ENCODE results near the gene POTEJ. TPM values are rescaled to one million over a fixed set of nuclear protein-coding genes. Genes with fewer than 3 reads are reported as not detected.
"Not testable (repeated sequence)": the region's sequence is repeated elsewhere in the genome, so short reads cannot be mapped to it uniquely, and the experiment has no call there.

Gene POTEJ
- total RNA-seq, 1 experiment from 2014 or later, result not detected

GRCh38 chr2:130599926-130600325 lies 11.3 kb upstream of the POTEJ start:
- not testable (repeated sequence) for H3K23me2 ChIP-seq (ENCODE audit: insufficient read length, low read depth, low read length, poor library complexity, severe bottlenecking); DNase-seq; H3K56ac ChIP-seq (ENCODE audit: insufficient read length, low read depth, low read length); H3K4ac ChIP-seq (ENCODE audit: low read depth, low read length); H3K4me2 ChIP-seq (ENCODE audit: insufficient read depth, insufficient read length, low read length); H2BK120ac ChIP-seq (ENCODE audit: low read depth, low read length, poor library complexity, severe bottlenecking); H3K79me2 ChIP-seq (ENCODE audit: insufficient read depth, low read length); H3K27me3 ChIP-seq (ENCODE audit: insufficient read depth, low read length); H3K23ac ChIP-seq (ENCODE audit: insufficient read length, low read depth, low read length); H2BK5ac ChIP-seq (ENCODE audit: insufficient read length, low read length); H3K79me1 ChIP-seq (ENCODE audit: insufficient read depth, low read depth, low read length, poor library complexity, severe bottlenecking); H3K27ac ChIP-seq (ENCODE audit: insufficient read length, low read depth, low read length); H3K27me3 Mint-ChIP-seq (ENCODE audit: low read depth); H3T11ph ChIP-seq (ENCODE audit: low read length); H2BK12ac ChIP-seq (ENCODE audit: insufficient read length, low read depth, low read length); H2AK5ac ChIP-seq (ENCODE audit: insufficient read length, low read length); H4K5ac ChIP-seq (ENCODE audit: insufficient read length, low read depth, low read length); H3K14ac ChIP-seq (ENCODE audit: insufficient read depth, low read length); H3K9me3 Mint-ChIP-seq; H4K8ac ChIP-seq (replicated peaks; ENCODE audit: insufficient read length, low read depth, low read length); H2BK20ac ChIP-seq (ENCODE audit: low read depth, low read length, poor library complexity, severe bottlenecking); H2BK15ac ChIP-seq (ENCODE audit: low read depth, low read length); H3K4me1 Mint-ChIP-seq; H3K9ac ChIP-seq (ENCODE audit: extremely low read depth, insufficient read length, low read length); H4K91ac ChIP-seq (ENCODE audit: insufficient read length, low read depth, low read length); H2AFZ ChIP-seq (ENCODE audit: low read length); H3K9me3 ChIP-seq (ENCODE audit: control insufficient read depth, low read depth, low read length); H4K20me1 ChIP-seq (ENCODE audit: control insufficient read depth, insufficient read depth, insufficient read length); H3K18ac ChIP-seq (ENCODE audit: insufficient read length, low read depth, low read length); H3K4me1 ChIP-seq (ENCODE audit: insufficient read depth, low read length); H3K36me3 Mint-ChIP-seq (ENCODE audit: insufficient read depth in 1 of 3, low read depth in 3 of 3); H3K4me3 Mint-ChIP-seq; H3K27ac Mint-ChIP-seq
- no CpG with 5 or more reads among the region's 9 CpGs for WGBS (ENCODE audit: extremely low coverage, insufficient read length, low lambda C conversion rate)

GRCh38 chr2:130601648-130602302 lies 9.5 kb upstream of the POTEJ start:
- H3K4ac ChIP-seq (ENCODE audit: low read depth, low read length); H3K4me2 ChIP-seq (ENCODE audit: insufficient read depth, insufficient read length, low read length); H2AK5ac ChIP-seq (ENCODE audit: insufficient read length, low read length); H4K91ac ChIP-seq (ENCODE audit: insufficient read length, low read depth, low read length); H2AFZ ChIP-seq (ENCODE audit: low read length); H2BK5ac ChIP-seq (ENCODE audit: insufficient read length, low read length); H2BK15ac ChIP-seq (ENCODE audit: low read depth, low read length); H3K27ac ChIP-seq (ENCODE audit: insufficient read length, low read depth, low read length); H3K4me3 Mint-ChIP-seq; H3K9me3 Mint-ChIP-seq; H3K23ac ChIP-seq (ENCODE audit: insufficient read length, low read depth, low read length); H3K27me3 ChIP-seq (ENCODE audit: insufficient read depth, low read length); H2BK20ac ChIP-seq (ENCODE audit: low read depth, low read length, poor library complexity, severe bottlenecking); H3T11ph ChIP-seq (ENCODE audit: low read length); H3K36me3 Mint-ChIP-seq (ENCODE audit: insufficient read depth in 1 of 3, low read depth in 3 of 3); H2BK120ac ChIP-seq (ENCODE audit: low read depth, low read length, poor library complexity, severe bottlenecking); H4K20me1 ChIP-seq (ENCODE audit: control insufficient read depth, insufficient read depth, insufficient read length); H2BK12ac ChIP-seq (ENCODE audit: insufficient read length, low read depth, low read length); H4K8ac ChIP-seq (replicated peaks; ENCODE audit: insufficient read length, low read depth, low read length); H3K18ac ChIP-seq (ENCODE audit: insufficient read length, low read depth, low read length); H3K27ac Mint-ChIP-seq; H3K4me1 ChIP-seq (ENCODE audit: insufficient read depth, low read length); H3K4me1 Mint-ChIP-seq; H3K23me2 ChIP-seq (ENCODE audit: insufficient read length, low read depth, low read length, poor library complexity, severe bottlenecking); H3K9me3 ChIP-seq (ENCODE audit: control insufficient read depth, low read depth, low read length); H3K14ac ChIP-seq (ENCODE audit: insufficient read depth, low read length); H3K27me3 Mint-ChIP-seq (ENCODE audit: low read depth); H3K56ac ChIP-seq (ENCODE audit: insufficient read length, low read depth, low read length); H3K9ac ChIP-seq (ENCODE audit: extremely low read depth, insufficient read length, low read length); H3K79me1 ChIP-seq (ENCODE audit: insufficient read depth, low read depth, low read length, poor library complexity, severe bottlenecking); H4K5ac ChIP-seq (ENCODE audit: insufficient read length, low read depth, low read length); DNase-seq; H3K79me2 ChIP-seq (ENCODE audit: insufficient read depth, low read length): not testable (repeated sequence)
- WGBS (ENCODE audit: extremely low coverage, insufficient read length, low lambda C conversion rate), result no CpG with 5 or more reads among the region's 15 CpGs
